HG02623 (cell line): ENCODE results near the gene RPS6KA3.

Experiments
- ATAC-seq: cut with Tn5 transposase; IDR thresholded peaks from one replicate; pipeline ENCODE4 v1.9.1; 2021; ENCODE audit warnings: moderate library complexity; ENCODE audit not compliant: unreplicated experiment

RPS6KA3 gene

DNA sequence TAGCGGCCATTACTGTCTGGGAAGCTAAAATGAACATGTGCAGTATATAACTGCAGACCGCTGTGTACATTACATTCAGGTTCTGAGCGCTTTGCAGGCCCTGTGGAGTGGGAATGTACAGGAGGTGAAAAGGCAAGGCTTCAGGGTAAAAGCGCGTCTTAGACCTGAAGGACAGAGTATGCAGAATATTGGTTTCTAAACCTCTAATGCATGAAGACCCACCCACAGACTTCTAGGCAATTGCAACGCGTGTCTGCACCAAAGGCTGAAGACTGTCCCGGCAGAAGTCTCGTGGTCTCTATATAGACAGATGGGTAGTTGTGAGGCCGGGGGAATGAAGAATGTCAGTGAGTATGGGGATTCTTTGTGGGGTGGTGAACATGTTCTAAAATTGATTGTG is 155.4 kb downstream of the RPS6KA3 start:
- ATAC-seq, result no peak

DNA sequence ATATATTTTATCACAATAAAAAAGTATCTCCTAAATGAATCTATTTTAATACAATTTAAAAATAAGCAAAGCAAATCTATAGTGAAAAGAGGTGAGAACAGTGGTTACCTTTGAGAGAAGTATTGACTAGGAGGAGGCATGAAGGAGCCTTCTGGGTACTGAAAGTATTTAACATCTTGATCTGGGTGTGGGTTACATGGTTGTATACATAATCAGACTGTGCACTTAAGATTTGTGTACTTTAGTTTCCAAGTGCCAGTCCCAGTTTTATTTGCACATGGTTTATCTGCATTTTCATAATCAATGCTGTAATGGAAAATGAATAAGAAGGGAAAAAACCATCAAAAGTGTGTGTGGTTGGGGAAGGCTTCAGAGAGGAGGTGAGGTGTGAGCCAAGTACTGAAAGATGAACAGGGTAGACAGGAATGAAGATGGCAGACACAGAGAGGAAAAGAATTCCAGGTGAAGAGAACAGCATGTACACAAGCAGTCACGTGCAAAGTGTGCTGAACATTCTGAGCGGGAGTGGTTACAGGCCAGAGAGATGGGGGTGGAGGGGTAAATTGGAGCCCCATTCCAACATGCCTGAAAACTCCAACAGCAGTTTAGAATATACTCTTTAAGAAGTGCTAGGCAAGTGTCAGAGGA is 164.7 kb downstream of the RPS6KA3 start:
- ATAC-seq, result no peak
